ENCODE results near the gene CXCR5.

CXCR5 gene

DNA sequence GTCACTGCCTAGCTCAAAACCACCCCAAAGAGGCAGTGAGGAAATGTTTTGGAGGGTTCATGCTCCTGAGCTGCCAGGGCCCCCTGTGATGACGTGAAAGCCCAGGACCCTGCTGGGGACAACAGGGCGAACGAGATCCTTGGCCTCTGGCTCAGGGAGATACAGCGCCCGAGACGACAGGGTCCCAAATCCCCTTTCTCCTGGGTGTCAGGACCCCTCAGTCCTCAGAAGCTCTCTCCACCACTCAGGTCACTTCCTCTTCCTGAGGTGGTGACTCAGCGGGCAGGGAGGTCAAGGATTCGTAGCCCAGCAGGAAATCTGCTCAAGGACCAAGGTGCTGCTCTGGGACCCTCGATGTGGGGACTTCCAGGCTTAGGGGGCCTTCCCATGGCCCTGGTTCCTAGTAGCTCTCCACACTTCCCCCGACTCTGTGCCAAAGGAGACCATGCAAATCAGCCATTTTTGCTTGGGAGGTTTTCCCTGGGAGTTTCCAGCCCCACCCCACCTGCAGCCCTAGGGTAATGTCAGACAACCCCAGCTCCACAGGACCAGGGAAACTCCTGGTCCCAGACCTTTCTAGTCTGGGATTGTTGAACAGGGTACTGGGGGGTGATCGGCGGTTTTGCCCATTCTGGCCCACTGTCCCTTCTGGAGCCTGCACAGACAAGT, 29.2 kb downstream of the CXCR5 start:
- no peak for DNase-seq (ENCODE audit: low read depth)

DNA sequence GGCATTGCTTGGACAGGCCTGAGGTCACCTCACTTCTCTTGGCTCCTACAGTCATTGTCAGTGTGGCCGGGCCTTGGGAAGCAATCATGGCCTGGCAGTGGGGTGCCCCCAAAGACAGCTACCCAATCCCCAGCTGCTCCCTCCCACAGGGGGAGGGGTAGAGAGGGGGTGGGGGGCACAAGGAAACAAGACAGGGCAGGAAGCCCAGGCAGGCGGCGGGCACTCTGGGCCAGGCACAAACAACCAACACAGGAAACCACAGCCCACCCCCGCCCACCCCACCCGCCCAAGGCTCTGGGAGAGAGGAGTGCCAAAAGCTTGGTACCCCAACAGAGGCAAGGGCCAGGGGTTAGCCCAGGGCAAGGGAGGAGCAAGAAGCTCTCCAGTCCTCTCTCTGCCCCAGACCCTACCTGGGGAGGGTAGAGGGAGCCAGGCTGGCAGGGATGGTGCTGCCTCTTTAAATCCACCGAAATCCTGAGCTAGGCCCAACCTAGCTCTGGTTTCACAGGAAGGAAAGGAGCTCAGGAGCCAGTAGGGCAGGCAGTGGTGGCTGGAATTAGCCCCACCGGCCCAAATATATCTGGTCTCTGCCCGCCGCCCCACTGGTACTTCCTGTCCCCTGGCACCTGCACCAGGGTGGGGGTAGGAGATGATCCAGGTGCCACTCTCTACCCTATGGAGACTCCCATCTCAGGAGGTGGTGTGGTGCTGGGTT, 29.9 kb downstream of the CXCR5 start:
- no peak for DNase-seq (ENCODE audit: low read depth)

DNA sequence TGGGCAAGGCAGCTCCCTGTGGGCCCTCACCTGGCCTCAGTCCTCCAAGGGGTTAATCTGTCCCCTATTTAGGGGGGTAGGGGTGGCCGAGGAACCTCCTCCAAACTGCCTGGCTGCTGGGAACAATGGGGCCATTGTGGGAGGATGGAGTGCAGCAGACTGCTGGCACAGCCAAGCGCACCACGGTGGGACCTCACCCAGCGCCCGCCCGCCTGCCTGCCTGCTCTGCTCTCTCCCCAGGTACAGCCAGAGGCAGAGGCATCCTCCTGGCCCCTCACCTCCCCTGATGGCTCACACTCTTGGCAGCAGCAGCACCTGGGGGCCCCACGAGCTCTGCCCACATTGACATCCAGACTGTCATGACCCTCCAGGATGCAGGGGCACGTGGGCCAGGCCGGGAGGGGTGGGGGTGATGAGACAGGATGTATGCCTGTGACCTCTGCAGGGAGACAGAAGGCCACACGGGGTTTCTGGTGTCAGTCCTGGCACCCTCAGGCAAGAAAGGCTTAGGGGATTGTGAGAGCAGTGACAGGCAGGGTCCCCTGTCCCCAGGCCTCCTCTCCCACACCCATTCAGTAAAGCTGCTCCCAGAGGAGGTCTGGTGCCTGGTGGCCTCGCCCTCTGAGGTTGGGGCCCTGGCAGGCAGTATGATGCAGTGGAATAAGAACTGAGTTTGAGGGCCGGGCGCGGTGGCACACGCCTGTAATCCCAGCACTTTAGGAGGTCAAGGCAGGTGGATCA, 30.7 kb downstream of the CXCR5 start:
- DNase-seq (ENCODE audit: low read depth) = no peak

DNA sequence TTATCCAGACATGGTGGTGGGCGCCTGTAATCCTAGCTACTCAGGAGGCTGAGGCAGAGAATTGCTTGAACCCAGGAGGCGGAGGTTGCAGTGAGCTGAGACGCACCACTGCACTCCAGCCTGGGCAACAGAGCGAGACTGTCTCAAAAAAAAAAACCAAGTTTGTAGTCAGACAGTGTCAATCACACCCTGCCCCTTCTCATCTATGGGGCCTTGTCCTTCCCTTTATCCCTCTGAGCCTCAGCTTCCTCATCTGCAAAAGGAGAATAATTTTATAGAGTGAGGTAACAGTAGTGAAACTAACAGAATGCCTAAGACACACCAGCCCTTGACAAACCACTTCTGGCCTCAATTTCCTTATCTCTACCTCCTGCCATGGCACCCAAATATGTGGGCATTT, 31.3 kb downstream of the CXCR5 start:
- DNase-seq (ENCODE audit: low read depth) = no peak

DNA sequence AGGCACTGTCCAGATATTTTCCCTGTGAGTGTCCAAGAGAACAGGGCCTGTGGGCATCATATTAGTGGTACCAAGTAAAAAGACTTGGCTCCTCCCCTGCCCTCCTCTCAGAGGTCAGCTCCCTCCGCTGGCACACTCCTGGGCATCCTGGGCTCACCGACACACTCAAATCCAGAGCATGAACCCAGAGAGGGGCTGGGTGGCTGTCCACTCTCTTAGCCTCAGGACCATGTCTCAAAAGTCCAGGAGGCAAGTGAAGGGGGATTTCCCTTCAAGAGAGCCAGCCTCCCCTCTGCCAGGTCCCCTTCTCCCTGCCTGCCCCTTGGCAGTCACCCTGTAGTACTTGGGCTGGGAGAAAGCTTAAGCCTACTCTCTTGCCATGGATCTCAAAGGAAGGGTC, 31.7 kb downstream of the CXCR5 start:
- no peak for DNase-seq (ENCODE audit: low read depth)

DNA sequence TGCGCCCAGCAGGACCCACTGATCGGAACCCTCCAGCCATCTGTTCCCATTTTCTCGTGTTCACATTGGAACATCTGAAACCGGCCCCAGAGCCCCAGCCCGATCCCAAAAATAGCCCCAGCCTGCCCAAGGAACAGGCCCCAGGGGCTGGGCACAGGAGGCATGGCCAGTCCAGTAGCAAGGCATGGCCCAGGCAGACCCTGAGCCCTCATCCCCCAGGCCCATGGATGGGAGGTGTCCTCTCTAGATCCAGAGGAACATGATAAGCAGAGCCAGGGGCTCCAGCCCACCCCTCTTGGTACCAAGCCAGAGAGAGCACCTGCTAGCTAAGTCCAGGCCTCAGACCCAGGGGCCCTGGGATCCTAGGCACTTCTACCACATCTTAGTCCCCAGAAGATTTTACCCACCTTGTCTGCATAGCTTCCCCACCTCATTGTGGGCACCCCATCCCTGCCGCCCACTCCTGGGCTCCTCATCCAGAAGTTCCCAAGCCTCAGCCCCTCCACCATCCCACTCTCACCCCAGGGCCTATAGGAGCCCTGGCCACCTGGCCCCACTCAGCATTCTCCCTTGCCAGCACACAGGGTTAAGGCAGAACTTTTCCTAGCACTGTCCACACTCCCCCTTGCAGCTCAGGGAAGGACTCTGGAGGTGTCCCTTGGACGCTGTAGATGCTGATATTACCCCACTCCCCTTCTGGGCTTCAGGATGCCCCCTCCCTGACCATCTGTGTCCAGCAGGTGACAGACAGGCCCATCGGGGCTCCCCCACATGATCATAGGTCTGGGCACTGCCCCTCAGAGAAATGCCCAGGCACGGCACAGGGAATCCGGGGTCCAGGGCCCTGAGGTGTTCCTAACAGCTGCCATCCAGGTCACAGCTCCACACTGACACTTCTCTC, 32.5 kb downstream of the CXCR5 start:
- DNase-seq (ENCODE audit: low read depth) = no peak

DNA sequence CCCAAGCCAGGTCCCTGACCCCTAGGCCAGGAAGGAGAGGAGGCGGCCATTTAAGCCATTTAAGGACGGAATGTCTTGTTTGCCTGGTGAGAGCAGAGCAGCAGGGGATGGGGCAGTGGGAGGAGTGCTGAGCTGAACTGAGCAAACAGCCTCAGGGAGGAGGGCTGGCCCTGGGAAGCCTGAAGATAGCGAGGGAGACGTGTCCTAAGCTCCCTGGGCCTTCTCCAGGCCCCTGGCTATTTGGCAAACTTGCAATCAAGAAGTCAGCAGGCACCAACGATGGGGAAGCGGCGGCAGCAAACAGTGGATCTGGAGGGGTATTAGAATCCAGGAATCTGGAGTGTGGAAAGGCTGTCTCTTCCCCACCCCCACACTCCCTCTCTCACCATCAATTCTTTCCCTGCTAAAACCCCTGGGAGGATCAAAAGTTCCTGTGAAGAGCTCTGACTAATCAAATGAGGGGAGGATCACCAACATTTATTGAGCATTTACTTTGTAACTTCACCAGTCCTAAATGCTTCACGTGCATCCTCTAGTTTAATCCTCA, 33.2 kb downstream of the CXCR5 start:
- peak; percentile 75 for DNase-seq (ENCODE audit: low read depth)

DNA sequence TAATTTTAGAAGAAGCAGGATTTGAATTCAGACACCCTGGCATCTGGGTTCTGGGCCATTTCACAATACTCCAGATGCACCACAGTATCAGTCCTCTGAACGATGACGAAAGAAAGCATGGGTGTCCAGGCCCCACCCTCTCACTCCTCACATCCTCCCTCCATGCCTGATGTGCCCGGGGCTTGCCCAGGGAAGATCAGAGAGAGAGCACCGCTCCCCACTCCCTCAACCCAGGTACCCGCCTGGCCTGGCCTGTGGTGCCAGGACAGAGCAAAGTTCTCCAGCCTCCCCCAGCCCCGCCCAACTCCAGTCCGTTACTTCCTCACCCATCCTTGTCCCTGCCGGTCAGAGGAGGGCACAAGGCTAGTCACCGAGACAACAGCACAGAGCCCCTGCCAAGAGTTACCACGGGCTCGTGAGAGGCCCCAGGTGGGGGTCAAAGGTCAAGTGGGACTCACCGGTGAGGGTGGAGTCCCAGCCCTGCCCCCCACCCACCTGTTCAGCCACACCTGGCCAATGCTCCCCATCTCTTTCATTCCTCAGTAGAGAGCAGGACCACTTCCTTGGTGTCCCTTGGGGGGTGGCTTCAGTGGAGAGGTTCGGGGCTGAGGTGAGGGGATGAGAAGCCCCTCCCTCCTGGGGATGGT, 33.9 kb downstream of the CXCR5 start:
- peak; percentile 79 for DNase-seq (ENCODE audit: low read depth)

DNA sequence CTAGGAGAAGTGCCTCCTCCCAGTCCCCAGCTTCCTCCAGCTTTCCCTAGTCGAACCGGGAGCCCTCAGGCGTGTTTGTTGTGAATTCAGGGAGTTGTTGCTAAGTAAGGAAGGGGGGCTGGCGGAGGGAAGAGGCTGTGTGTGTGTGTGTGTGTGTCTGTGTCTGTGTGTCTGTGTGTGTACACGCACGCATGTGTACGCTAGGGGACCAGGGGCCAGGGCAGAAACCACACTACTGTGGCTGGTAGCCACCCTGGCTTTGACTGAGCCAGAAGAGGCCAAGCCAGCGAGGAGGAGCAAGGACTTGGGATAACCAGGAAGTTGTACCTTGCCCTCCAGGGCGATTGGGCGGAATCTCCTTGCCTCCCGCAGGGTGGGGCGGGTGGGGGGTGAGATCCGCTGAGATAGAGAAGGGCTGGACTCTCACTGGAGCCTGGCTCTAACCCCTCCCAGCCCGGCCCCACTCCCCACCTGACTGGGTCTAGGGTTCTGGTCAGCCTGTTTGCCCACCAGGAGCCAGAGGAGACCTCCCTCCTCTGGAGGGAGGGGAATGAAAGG, 34.5 kb downstream of the CXCR5 start:
- peak; percentile 92 for DNase-seq (ENCODE audit: low read depth)

DNA sequence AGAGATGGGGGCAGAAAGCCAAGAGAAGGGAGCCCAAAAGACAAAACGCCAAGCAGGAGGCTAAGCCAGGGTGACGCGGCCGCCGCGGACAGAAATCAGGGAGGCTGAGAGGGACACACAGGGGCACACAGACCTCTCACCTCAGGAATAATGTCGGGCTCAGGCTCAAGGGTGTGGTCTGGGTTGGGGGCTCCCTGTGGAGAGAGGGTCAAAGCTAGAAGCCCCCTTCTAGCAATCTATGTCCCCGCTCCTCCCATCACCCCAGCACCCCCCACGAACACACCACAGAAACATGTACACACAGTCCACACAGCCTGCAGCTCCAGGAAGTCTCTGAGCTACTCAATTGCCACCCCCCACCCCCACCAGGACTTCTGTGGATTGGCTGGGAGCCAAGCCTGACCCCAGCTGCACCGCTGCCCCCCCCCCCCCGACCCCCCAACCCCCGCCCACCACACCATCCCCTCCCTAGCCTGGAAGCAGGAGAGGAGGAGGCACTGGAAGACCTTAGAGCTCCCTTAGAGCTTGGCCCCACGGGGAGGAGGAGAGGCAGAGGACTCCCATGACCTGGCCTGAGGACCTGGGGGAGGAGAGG, 35.1 kb downstream of the CXCR5 start:
- no peak for DNase-seq (ENCODE audit: low read depth)

DNA sequence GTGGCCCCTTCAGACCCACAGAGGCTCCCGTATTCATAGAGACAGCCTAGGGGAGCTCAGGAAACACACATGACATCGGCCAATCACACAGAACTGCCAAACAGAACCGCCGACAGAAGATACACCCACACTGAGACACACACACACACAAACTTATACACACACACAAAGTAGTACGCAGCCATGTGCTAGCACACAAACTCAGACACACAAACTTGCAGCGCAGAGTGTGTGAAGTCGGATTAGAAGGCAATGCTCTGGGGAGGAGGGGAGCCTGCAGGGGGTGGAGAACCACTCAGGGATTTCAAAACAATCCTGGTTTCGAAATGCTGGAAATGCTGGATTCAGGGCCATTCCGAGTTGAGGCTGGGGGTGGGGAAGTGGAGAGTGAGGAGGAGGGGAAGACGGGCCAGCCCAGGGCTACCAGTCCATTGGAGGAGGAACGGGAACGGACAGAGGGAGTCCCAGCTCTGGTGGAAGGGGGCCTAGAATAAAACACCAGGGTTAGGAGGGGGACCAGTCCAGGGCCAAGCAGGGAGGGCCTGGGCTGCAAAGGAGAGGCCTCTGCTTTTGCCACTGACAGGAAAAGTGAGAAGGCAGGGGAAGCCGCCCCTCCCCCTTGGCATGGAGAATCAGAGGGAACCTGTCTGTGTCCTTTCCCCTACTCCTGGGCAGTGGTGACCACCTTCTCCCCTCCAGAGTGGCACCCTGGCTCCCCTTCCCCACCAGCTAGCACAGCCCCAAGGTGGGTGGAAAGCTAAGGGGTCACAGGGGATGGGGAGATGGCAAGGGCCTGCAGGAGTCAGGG, 37.6 kb downstream of the CXCR5 start:
- peak; percentile 88 for DNase-seq (ENCODE audit: low read depth)

DNA sequence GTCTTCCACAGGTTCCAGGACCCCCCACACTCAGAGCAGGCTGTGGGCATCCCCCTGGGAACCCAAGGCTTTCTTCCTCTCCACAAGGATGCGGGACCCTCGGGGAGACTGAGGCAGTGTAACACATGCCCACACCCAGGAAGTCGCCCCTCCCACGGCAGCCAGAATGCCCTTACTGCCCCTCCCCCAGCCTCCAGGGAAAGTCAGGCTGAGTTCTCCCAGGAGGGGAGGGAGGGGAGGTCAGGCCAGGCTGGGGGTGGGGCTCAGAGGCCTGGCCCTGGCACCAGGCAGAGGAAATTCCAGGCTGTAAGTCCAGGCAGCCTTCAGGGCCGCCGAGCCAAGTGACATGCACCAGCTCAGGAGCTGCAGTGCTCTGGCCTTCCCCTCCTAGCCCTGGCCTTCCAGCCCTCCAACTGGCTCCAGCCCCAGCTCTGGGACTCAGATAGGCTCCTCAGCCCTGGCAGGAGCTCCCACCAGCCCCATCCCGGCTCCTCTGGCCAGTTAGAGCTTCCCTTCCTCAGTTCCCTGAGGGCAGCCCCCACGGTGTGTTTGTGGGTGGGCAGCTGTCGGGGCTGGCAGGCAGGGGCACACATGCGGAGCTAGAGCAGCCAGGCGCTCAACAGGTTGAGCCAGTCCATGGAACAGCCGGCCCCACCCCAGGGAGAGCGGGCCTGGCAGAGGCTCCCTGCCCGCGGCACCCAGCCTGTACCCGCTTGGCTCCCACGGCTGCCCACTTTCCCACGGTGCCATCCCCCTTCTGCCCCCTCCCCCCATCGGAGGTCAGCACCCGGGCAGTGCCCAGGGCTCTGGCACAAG, 38.4 kb downstream of the CXCR5 start:
- peak; percentile 40 for DNase-seq (ENCODE audit: low read depth)

DNA sequence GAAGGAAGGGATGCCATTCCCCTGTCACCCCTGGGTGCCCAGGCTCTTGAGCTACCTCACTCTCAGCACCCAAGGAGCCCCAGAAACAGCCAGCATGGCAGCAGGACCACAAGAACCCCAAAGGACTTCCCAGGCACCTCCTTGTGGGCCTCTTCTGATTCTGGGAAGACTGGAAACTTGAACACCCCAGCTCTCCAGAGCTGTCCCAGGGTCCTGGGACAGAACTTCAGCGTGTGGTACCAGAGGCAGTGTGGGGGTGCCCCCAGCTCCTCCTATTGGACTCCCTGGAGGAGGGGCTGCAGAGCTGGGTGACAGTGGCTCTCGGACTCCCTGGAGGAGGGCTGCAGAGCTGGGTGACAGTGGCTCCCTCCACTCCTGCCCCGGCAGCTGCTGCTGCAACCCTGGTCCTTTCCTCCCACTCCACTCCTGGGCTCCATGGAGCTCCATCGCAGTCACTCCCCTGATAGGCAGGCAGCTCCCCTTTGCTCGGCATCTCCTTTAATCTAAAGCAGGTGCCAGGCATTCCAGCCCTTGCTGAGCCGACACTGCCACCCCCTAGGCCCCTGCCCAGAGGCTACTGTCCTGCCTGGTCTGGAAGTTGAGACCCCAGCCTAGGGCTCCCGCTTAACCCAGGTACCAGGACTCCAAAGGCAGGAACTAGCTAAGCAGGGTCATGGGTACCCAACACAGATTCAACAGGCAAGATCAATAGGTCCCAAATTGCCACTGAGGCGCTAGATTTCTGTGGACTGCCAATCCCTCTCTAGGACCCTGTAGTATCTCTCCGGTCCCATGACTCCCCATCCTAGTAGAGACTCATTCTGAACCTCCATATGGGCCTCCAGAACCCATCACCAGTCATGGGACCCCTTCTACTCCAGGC, 39.3 kb downstream of the CXCR5 start:
- DNase-seq (ENCODE audit: low read depth) = no peak

DNA sequence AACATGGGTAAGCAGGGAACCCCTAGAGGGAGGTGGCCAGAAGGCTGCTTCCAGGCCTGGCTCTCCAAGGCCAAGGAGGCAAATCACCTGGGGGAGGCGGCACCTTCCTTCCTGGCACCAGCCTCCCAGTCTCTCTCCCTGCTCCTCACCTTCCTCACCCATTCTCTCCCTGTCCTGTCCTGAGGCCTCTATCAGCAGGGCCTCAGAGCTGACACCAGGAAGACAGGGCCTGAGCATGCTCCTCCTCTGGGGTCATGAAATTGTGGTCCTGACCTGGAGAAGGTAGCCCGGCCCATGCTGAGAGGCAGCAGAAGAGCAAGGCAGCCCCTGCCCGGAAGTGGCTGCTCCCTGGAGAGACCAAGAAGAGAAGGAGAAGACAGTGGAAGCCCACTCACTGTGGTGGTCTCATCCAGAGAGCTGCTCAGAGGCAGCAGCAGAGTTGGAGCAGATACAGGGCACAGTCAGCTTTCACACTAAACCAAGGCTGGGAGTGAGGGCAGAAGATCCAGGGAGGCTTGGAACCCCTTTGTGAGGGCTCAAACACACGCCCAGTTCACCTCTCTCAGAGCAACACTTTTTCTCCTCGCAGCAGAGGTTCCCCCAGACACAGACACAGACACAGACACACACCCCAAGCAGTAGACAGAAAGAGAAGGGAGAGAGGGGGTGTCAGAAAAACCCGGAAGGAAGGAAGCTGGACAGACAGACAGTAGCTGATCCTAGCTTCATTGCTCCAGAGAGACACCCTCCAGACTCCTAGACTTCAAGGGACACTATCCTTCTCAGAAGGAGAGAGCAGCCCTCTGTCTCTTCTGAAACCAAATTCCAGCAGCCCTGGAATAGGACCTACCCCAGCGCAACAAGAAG, 40.3 kb downstream of the CXCR5 start:
- DNase-seq (ENCODE audit: low read depth) = no peak

DNA sequence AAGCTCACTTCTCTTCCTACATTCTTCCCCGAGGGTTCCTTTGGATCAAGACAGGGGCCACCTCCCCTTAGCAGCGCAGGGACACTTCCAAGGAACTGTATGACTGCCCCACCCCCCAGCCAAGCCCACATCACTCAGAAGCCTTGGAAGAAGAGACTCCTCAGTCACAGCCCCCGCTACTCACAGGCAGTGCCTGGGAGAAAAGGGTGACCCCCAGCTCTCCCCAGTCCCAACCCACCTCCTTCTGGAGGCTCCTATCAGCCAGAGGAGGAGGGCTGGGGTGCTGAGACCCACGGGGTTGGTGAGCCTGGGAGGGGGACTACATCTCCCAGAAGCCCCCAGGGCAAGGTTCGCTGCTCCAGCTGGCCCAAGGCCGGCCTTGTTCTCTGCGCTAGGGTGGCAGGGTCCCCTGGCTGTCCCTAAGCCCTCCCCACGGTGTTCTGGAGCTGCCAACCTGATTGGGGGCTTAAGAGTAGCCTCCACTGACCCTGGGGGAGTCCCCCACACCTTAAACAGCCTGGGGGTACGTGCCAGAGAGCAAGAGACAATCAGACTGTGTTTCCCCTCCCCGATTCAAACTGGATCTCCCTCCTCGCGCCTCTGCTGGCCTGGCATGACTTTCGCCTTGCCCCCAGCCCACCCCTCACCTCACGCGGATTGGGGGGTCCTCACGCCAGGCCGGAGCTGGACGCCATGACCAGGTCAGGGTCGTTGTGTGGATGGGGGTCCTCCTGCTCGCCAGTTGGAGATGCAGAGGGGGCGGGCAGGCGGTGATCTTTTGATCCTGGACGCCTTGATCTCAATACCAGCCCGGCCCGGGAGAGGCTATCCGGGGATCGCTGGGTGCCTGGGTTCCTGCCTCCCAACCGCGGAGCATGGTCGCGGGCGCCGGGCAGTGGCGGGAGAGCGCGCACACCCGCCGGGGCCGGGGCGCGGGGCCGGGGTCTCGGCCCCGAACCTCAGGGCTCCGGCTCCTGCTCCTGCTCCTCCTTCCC, 41.2 kb downstream of the CXCR5 start:
- DNase-seq (ENCODE audit: low read depth) = no peak

Measured in stromal cell of bone marrow (primary cell).